HG02885 (cell line): ENCODE measurements around the gene CHMP3.
"Not testable (repeated sequence)": the region's sequence is repeated elsewhere in the genome, so short reads cannot be mapped to it uniquely, and the experiment has no call there.

Experiments used
- ATAC-seq: cut with Tn5 transposase; IDR thresholded peaks from one replicate; pipeline ENCODE4 v1.9.1; 2021; ENCODE audit warnings: mild to moderate bottlenecking; ENCODE audit not compliant: unreplicated experiment, poor library complexity

CHMP3 gene

DNA sequence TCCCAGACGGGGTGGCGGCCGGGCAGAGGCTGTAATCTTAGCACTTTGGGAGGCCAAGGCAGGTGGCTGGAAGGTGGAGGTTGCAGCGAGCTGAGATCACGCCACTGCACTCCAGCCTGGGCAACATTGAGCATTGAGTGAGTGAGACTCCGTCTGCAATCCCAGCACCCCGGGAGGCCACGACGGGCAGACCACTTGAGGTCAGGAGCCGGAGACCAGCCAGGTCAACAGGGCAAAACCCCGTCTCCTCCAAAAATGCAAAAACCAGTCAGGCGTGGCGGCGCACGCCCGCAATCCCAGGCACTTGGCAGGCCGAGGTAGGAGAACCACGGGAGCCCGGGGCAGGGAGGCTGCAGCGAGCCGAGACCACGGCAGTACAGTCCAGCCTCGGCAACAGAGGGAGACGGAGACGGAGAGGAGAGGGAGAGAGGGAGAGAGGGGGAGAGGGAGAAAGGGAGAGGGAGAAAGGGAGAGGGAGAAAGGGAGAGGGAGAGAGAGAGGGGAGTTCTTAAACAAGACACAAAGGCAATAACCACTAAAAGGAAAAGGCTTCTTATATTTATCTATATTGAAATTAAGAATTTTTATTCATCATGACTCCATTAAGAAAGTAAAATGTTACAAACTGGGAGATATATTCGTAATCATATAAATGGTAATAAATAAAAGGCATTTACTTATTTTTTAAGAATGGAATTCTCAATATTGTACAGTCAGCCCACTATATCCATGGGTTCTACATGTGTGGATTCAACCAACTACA lies 13.1 kb downstream of the CHMP3 start:
- not testable (repeated sequence) for ATAC-seq

DNA sequence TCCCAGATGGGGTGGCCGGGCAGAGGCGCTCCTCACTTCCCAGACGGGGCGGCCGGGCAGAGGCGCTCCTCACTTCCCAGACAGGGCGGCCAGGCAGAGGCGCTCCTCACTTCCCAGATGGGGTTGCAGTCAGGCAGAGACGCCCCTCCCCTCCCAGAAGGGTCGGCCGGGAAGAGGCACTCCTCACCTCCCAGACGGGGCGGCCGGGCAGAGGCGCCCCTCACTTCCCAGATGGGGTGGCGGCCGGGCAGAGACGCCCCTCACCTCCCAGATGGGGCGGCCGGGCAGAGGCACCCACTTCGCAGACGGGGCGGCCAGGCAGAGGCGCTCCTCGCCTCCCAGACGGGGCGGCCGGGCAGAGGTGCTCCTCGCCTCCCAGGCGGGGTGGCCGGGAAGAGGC lies 13.8 kb downstream of the CHMP3 start:
- not testable (repeated sequence) for ATAC-seq

GRCh38 chr2:86548913-86549396 lies 14.3 kb downstream of the CHMP3 start:
- not testable (repeated sequence) for ATAC-seq

- ATAC-seq: not testable (repeated sequence)
Observed at GRCh38 chr2:86548165-86548912, 14.9 kb downstream of the CHMP3 start.

DNA sequence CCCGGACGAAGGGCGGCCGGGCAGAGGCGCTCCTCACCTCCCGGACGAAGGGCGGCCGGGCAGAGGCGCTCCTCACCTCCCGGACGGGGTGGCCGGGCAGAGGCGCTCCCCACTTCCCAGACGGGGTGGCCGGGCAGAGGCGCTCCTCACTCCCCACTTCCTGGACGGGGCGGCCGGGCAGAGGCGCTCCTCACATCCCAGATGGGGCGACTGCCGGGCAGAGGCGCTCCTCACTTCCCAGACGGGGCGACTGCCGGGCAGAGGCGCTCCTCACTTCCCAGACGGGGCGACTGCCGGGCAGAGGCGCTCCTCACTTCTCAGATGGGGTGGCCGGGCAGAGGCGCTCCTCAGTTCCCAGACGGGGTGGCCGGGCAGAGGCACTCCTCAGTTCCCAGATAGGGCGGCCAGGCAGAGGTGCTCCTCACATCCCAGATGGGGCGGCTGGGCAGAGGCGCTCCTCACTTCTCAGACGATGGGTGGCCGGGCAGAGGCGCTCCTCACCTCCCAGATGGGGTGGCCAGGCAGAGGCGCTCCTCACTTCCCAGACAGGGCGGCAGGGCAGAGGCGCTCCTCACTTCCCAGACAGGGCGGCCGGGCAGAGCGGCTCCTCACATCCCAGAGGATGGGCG lies 17.8 kb downstream of the CHMP3 start:
- not testable (repeated sequence) for ATAC-seq

DNA sequence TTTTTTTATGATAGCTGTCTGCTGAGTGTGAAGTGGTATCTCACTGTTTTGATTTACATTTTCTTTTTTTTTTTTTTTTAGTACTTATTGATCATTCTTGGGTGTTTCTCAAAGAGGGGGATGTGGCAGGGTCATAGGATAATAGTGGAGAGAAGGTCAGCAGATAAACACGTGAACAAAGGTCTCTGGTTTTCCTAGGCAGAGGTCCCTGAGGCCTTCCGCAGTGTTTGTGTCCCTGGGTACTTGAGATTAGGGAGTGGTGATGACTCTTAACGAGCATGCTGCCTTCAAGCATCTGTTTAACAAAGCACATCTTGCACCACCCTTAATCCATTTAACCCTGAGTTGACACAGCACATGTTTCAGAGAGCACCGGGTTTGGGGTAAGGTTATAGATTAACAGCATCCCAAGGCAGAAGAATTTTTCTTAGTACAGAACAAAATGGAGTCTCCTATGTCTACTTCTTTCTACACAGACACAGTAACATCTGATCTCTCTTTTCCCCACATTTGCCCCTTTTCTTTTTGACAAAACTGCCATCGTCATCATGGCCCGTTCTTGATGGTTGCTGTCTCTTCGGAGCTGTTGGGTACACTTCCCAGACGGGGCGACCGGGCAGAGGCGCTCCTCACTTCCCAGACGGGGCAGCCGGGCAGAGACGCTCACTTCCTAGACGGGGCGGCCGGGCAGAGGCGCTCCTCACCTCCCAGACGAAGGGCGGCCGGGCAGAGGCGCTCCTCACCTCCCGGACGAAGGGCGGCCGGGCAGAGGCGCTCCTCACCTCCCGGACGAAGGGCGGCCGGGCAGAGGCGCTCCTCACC lies 18.8 kb downstream of the CHMP3 start:
- ATAC-seq: not testable (repeated sequence)

DNA sequence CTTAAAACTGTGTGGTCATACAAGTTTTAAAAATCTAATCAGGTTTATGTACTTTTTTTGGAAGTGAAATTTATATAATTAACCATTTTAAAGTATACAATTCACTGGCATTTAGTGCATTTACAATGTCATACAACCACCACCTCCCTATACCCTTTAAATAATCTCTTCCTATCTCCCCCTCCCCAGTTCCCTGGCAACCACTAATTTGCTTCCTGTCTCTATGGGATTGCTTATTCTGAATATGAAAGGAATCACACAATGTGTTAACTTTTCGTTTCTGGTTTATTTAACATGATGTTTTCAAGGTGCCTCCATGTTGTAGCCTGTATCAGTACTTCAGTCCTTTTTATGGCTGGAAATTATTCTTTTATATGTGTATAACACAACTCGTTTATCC lies 19.4 kb downstream of the CHMP3 start:
- no peak for ATAC-seq

GRCh38 chr2:86543335-86543734 lies 19.9 kb downstream of the CHMP3 start:
- no peak for ATAC-seq

DNA sequence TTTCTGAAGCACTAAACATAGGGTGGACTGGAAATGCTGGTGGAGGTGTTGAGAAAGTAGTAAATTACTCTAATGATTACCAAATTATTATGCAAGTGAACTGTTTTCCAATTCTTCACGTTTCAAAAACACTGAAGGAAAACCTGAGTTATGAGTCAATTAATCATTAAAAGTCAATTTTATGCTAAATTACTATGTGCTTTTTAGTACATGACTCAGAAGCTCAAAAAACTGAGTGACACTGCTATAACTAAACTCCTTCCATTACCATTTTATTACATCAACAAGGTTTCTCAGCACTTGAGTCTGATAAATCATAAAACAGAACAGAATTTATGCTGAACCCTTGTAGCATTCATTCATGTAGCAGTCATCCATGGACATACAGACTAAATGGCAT lies 20.4 kb downstream of the CHMP3 start:
- no peak for ATAC-seq

GRCh38 chr2:86541334-86541733 lies 21.9 kb downstream of the CHMP3 start:
- no peak for ATAC-seq

- ATAC-seq: no peak
Observed at GRCh38 chr2:86533589-86533988, 29.7 kb downstream of the CHMP3 start.

DNA sequence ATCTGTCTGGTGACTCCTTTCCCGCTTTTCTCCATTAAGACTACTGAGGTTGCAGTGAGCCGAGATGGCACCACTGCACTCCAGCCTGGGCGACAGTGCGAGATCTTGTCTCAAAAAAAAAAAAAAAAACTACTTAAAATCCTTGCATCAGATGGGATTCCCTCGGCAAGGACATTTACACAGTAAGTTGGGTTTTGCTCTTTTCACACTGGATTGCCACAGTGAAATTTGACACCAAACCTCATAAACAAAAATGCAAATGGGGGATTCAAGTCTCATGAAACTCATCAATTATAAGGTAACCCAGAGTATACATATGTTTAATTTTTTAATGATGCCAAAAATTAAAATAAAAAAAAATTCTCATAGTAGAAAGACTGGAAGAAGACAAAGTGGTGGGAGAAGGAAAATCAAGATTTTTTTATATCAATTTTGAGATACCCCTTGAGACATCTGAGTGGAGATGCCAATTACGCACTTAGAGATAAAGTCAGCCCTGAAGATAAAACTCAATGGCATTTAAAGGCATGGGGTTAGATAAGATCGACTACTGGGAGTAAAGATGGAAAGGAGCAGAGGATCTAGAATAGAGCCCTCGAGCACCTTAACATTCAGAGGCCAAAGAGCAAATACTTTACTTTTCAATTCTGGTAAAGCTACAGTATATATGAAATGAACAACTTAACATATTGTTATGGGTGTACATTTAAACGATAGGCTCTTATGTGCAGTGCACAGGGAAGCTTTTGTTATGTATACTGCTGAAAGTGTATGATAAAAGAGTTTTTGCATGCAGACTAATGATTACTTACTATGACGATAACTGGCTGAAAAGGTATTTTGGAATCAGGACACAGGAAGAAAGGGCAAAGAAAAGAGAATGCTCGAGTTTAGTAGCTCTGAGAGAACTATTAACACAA lies 37.6 kb downstream of the CHMP3 start:
- no peak for ATAC-seq

DNA sequence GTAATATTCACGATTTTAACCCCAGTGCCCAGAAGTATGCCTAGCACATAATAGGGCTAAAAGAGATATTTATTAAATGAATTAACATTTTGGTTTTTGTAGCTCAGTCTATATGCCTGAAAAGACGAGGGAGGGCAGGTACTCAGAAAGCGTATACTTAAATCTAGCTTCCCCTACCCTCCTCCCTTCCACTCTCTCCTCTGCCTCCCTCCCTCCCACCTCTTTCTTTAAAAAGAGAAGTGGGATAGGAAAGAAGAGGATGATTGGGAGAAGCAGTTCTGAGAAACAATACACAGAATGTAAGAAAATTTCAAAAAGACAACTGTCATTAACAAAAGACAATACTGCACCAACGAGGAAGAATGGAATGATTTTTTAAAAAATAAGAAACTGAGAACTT lies 39.8 kb downstream of the CHMP3 start:
- ATAC-seq: no peak

- no peak for ATAC-seq
Observed at GRCh38 chr2:86522711-86523110, 40.5 kb downstream of the CHMP3 start.

DNA sequence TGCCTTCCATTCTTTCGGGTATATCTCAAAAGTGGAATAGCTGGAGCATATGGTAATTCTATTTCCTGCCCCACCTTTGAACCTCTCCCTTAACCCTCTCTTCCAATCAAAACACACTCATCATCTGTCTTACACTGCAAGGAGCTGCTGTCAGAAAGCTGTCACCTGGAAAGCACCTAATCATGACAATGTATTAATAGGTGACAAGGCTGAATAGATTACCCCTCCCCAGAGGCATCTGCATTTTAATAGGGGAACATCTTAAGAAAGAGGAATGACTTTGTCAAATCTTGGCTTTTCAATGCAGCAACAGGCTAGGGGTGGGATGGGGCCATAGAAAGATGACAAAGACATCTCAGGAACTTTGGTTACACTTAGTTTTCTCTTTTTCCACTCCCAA lies 41.3 kb downstream of the CHMP3 start:
- no peak for ATAC-seq

DNA sequence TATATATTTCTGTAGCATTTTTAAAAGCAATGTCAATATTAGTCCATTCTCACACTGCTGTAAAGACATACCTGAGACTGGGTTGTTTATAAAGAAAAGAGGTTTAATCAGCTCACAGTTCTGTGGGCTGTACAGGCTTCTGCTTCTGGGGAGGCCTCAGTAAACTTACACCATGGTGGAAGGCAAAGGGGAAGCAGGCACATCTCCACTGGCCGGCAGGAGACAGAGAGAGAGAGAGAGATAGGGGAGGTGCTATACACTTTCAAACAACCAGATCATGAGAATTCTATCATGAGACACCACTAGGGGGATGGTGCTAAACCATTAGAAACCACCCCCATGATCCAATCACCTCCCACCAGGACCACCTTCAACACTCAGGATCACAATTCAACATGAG lies 43.1 kb downstream of the CHMP3 start:
- no peak for ATAC-seq

DNA sequence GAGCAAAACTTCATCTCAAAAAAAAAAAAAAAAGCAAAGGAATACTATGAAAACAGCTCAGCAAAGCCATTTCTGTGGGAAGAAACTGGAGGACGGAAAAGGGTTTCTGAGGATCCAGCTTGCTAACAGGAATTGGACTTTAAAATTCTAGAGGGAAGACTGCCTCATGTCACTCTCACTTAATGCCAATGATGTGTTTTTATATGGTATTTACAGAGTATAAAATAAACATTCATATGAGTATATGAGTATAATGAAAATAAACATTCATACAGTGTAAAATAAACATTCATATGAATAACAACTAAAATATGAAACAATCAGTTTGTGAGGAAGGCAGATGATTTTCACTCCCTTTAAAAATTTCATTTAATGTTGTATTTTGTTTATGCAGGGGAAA lies 43.9 kb downstream of the CHMP3 start:
- ATAC-seq: no peak

- no peak for ATAC-seq
Observed at GRCh38 chr2:86518481-86518880, 44.8 kb downstream of the CHMP3 start.

DNA sequence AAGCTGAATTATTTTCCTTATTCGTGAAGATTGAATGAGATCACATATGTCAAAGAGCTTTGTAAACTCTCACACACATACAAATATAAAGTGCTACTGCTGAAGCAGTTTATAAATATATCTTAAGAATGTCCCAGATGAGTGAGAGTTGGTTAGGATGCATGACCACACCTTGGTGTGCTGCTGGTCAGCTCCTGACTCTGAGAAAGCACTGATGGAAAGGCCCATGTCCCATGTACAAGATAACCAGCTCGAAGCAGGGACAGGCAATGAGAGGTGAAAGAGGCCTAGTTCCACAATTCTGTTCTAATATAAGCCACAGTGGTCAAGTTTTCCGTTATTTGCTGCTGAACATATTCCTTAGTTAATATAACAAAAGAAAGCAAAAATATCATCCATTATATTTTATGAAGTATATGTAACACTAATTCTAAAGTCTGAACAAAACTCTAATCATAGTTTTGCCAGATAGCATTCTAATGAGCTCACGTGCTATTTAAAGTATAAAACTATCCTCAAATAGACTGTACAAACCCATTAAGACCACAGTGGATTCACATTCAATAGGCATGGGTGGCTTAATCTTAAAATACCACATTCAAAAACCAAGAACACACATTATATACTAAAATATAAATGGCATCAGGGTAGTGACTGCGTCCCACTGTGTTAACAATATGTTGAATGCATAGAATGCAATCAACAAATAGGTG lies 49.1 kb downstream of the CHMP3 start:
- ATAC-seq: no peak
